ENCODE measurements around the gene KCNH5. TPM values are rescaled to one million over a fixed set of nuclear protein-coding genes. Genes with fewer than 3 reads are reported as not detected.
A peak's percentile ranks its signal among the peaks of the same experiment; 100 is the strongest.

The KCNH5 gene
- total and polyA plus RNA-seq, 2 donors (not counting 1 experiment from before 2014, with no cell fraction given): 0.03 to 0.83 TPM

GRCh38 chr14:62894736-62895135 is 150.5 kb downstream of the KCNH5 start:
- Histone ChIP-seq H3K79me2 (ENCODE audit: control insufficient read depth, insufficient read depth, low read length) (no peaks in the 10 kb centered on the region), H4K20me1 (ENCODE audit: control insufficient read depth, extremely low read depth, insufficient read depth, low read length) (no peaks in the 10 kb centered on the region), H3K27me3 (ENCODE audit: control insufficient read depth, insufficient read depth, low read length) (no peaks in the 10 kb centered on the region), H3K9me3 (ENCODE audit: control insufficient read depth, insufficient read depth, low read depth, low read length) (no peaks in the 10 kb centered on the region), H3K9ac (ENCODE audit: insufficient read depth, low read length) (no peak overlapping the region), H3K27ac (ENCODE audit: insufficient read depth, low read length) (no peak overlapping the region), H3K36me3 (ENCODE audit: control insufficient read depth, insufficient read depth, low read length) (no peaks in the 10 kb centered on the region), H3K4me3 (replicated peaks in 1 of 4; ENCODE audit: control extremely low read depth in 1 of 4, insufficient read depth in 1 of 4, low read depth in 3 of 4, low read length in 4 of 4) (no peak overlapping the region), H3K4me1 (ENCODE audit: control insufficient read depth, extremely low read depth, insufficient read depth, low read length) (no peaks in the 10 kb centered on the region), H2AFZ (ENCODE audit: low read length) (no peak overlapping the region), H3K4me2 (ENCODE audit: extremely low read depth, insufficient read depth, low read length) (no peak overlapping the region)
- peak in 1 of 2 donors; percentile 12 for DNase-seq (ENCODE audit: low read depth in 2 of 2)
- TF ChIP-seq EZH2 (IDR thresholded peaks at IDR 0.05; ENCODE audit: low read length, missing control alignments) (no peak), CTCF (conservative IDR thresholded peaks at IDR 0.05 in 1 of 2, IDR thresholded peaks at IDR 0.05 in 1 of 2; ENCODE audit: low read depth in 1 of 2, low read length in 2 of 2) (no peak)

DNA sequence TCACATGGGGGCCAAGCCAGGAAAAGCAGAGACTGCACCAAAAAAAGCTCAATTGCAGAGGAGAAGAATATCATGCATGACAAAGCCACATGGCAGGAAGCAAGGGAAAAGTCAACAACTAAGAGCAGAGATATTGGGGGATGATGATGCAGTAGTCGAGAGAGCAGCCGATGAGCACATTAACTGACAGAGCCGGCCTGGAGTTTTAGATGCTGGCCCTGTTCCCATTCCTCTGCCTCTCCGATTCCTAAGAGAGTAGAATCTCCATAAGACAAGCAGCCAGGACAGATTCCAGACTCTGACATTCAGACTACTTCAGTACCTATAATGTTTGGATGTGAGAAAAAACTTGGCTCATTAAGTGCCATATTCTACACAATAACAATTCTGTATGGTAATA is 155.9 kb downstream of the KCNH5 start:
- DNase-seq (ENCODE audit: low read depth in 2 of 2): peak in 1 of 2 donors; percentile 5
- no peaks in the 10 kb centered on the region for H3K4me1 ChIP-seq (ENCODE audit: control insufficient read depth, extremely low read depth, insufficient read depth, low read length)
- no peak overlapping the region for H3K9ac ChIP-seq (ENCODE audit: insufficient read depth, low read length)
- no peak overlapping the region for H2AFZ ChIP-seq (ENCODE audit: low read length)
- no peak overlapping the region for H3K4me3 ChIP-seq (replicated peaks in 1 of 4; ENCODE audit: control extremely low read depth in 1 of 4, insufficient read depth in 1 of 4, low read depth in 3 of 4, low read length in 4 of 4)
- H3K27ac ChIP-seq (ENCODE audit: insufficient read depth, low read length): no peak overlapping the region
- no peaks in the 10 kb centered on the region for H4K20me1 ChIP-seq (ENCODE audit: control insufficient read depth, extremely low read depth, insufficient read depth, low read length)
- no peaks in the 10 kb centered on the region for H3K9me3 ChIP-seq (ENCODE audit: control insufficient read depth, insufficient read depth, low read depth, low read length)
- no peaks in the 10 kb centered on the region for H3K36me3 ChIP-seq (ENCODE audit: control insufficient read depth, insufficient read depth, low read length)
- TF ChIP-seq EZH2 (IDR thresholded peaks at IDR 0.05; ENCODE audit: low read length, missing control alignments): no peak
- no peak for TF ChIP-seq CTCF (conservative IDR thresholded peaks at IDR 0.05 in 1 of 2, IDR thresholded peaks at IDR 0.05 in 1 of 2; ENCODE audit: low read depth in 1 of 2, low read length in 2 of 2)
- no peaks in the 10 kb centered on the region for H3K27me3 ChIP-seq (ENCODE audit: control insufficient read depth, insufficient read depth, low read length)
- no peaks in the 10 kb centered on the region for H3K79me2 ChIP-seq (ENCODE audit: control insufficient read depth, insufficient read depth, low read length)
- no peak overlapping the region for H3K4me2 ChIP-seq (ENCODE audit: extremely low read depth, insufficient read depth, low read length)

- TF ChIP-seq CTCF (conservative IDR thresholded peaks at IDR 0.05 in 1 of 2, IDR thresholded peaks at IDR 0.05 in 1 of 2; ENCODE audit: low read depth in 1 of 2, low read length in 2 of 2): no peak
- no peak for TF ChIP-seq EZH2 (IDR thresholded peaks at IDR 0.05; ENCODE audit: low read length, missing control alignments)
- H3K9me3 ChIP-seq (ENCODE audit: control insufficient read depth, insufficient read depth, low read depth, low read length): no peaks in the 10 kb centered on the region
- no peak overlapping the region for H3K27ac ChIP-seq (ENCODE audit: insufficient read depth, low read length)
- H3K36me3 ChIP-seq (ENCODE audit: control insufficient read depth, insufficient read depth, low read length): no peaks in the 10 kb centered on the region
- no peaks in the 10 kb centered on the region for H4K20me1 ChIP-seq (ENCODE audit: control insufficient read depth, extremely low read depth, insufficient read depth, low read length)
- no peak for DNase-seq (ENCODE audit: low read depth in 2 of 2)
- H3K9ac ChIP-seq (ENCODE audit: insufficient read depth, low read length): no peak overlapping the region
- H2AFZ ChIP-seq (ENCODE audit: low read length): no peak overlapping the region
- no peak overlapping the region for H3K4me2 ChIP-seq (ENCODE audit: extremely low read depth, insufficient read depth, low read length)
- H3K4me3 ChIP-seq (replicated peaks in 1 of 4; ENCODE audit: control extremely low read depth in 1 of 4, insufficient read depth in 1 of 4, low read depth in 3 of 4, low read length in 4 of 4): no peak overlapping the region
- no peaks in the 10 kb centered on the region for H3K27me3 ChIP-seq (ENCODE audit: control insufficient read depth, insufficient read depth, low read length)
- H3K4me1 ChIP-seq (ENCODE audit: control insufficient read depth, extremely low read depth, insufficient read depth, low read length): no peaks in the 10 kb centered on the region
- H3K79me2 ChIP-seq (ENCODE audit: control insufficient read depth, insufficient read depth, low read length): no peaks in the 10 kb centered on the region
Observed at GRCh38 chr14:62886461-62886860, 158.8 kb downstream of the KCNH5 start.

Measured in fibroblast of lung (primary cell).